Right atrium auricular region (tissue), 2 donors: ENCODE results near the gene CACNB4. TPM values are rescaled to one million over a fixed set of nuclear protein-coding genes. Genes with fewer than 3 reads are reported as not detected.

ENCODE experiments used
- DNase-seq: peaks from one replicate; pipeline ENCODE4 v3.0.0-alpha.2; 2019; ENCODE audit warnings: low spot score
- H3K27ac ChIP-seq, 2 donors: fragments of 200-600 bp; sonication (generic); 1 replicate in 1 of 2; 2 replicates in 1 of 2; pipeline ENCODE4 v1.5.1; 2016 to 2019
- H3K27me3 ChIP-seq, 2 donors: fragments of 200-600 bp; sonication (generic); one replicate each; pipeline versions ENCODE4 v1.5.1 to v1.6.0; 2017 to 2019
- H3K36me3 ChIP-seq: fragments of 200-600 bp; sonication (generic); one replicate; pipeline ENCODE4 v1.5.1; 2016
- H3K4me1 ChIP-seq, 2 donors: fragments of 200-600 bp; sonication (generic); one replicate each; pipeline versions ENCODE4 v1.5.1 to v1.6.0; 2017 to 2019
- H3K4me3 ChIP-seq, 2 donors: fragments of 200-600 bp; sonication (generic); 1 replicate in 1 of 2; 2 replicates in 1 of 2; pipeline ENCODE4 v1.5.1; 2017 to 2019; ENCODE audit warnings: mild to moderate bottlenecking in 1 of 2, moderate library complexity in 1 of 2
- H3K9me3 ChIP-seq, 2 donors: fragments of 200-600 bp; sonication (generic); one replicate each; pipeline ENCODE4 v1.5.1; 2019
- CTCF ChIP-seq, 2 donors: fragments of 200-600 bp; sonication (generic); IDR thresholded peaks; one replicate each; pipeline ENCODE4 v1.5.1; 2019; ENCODE audit warnings: antibody characterized with exemption in 2 of 2
- total RNA-seq, 2 donors: library from RNA; depleted of rRNA; stranded (reverse); fragments of >200 nt; gene quantifications; one replicate each; pipeline ENCODE4 v1.1.0, GENCODE V29; 2016

Gene CACNB4
- total RNA-seq, 2 donors from 2014 or later: 0.37 to 0.90 TPM

GRCh38 chr2:151860613-151861146 lies 238.2 kb downstream of the CACNB4 start:
- no peaks in the 10 kb centered on the region for H3K9me3 ChIP-seq
- no peak overlapping the region for H3K27ac ChIP-seq
- no peaks in the 10 kb centered on the region for H3K27me3 ChIP-seq
- DNase-seq: no peak
- no peak for TF ChIP-seq CTCF (IDR thresholded peaks at IDR 0.05)
- H3K4me3 ChIP-seq: no peak overlapping the region
- H3K36me3 ChIP-seq: no peaks in the 10 kb centered on the region
- H3K4me1 ChIP-seq: no peaks in the 10 kb centered on the region

- Histone ChIP-seq H3K4me1 (no peaks in the 10 kb centered on the region), H3K9me3 (no peaks in the 10 kb centered on the region), H3K4me3 (no peak overlapping the region), H3K27ac (no peak overlapping the region), H3K36me3 (no peaks in the 10 kb centered on the region), H3K27me3 (no peaks in the 10 kb centered on the region)
- DNase-seq: no peak
- no peak for TF ChIP-seq CTCF (IDR thresholded peaks at IDR 0.05)
Measured at GRCh38 chr2:151860210-151860609, 238.6 kb downstream of the CACNB4 start.

GRCh38 chr2:151857650-151858049 lies 241.2 kb downstream of the CACNB4 start:
- no peak overlapping the region for H3K27ac ChIP-seq
- no peaks in the 10 kb centered on the region for H3K27me3 ChIP-seq
- no peak for DNase-seq
- H3K9me3 ChIP-seq: no peaks in the 10 kb centered on the region
- TF ChIP-seq CTCF (IDR thresholded peaks at IDR 0.05): no peak
- no peak overlapping the region for H3K4me3 ChIP-seq
- no peaks in the 10 kb centered on the region for H3K36me3 ChIP-seq
- H3K4me1 ChIP-seq: no peaks in the 10 kb centered on the region

GRCh38 chr2:151855111-151855510 lies 243.7 kb downstream of the CACNB4 start:
- no peak overlapping the region for H3K27ac ChIP-seq
- no peaks in the 10 kb centered on the region for H3K4me1 ChIP-seq
- no peaks in the 10 kb centered on the region for H3K27me3 ChIP-seq
- no peaks in the 10 kb centered on the region for H3K36me3 ChIP-seq
- no peaks in the 10 kb centered on the region for H3K9me3 ChIP-seq
- no peak for TF ChIP-seq CTCF (IDR thresholded peaks at IDR 0.05)
- no peak for DNase-seq
- H3K4me3 ChIP-seq: no peak overlapping the region

GRCh38 chr2:151853070-151853758 lies 245.6 kb downstream of the CACNB4 start:
- H3K4me1 ChIP-seq: no peaks in the 10 kb centered on the region
- H3K4me3 ChIP-seq: no peak overlapping the region
- no peak for TF ChIP-seq CTCF (IDR thresholded peaks at IDR 0.05)

More at GRCh38 chr2:151853070-151853758, 245.6 kb downstream of the CACNB4 start:
- no peaks in the 10 kb centered on the region for H3K27me3 ChIP-seq
- DNase-seq: no peak
- H3K36me3 ChIP-seq: no peaks in the 10 kb centered on the region
- H3K27ac ChIP-seq: no peak overlapping the region
- H3K9me3 ChIP-seq: no peaks in the 10 kb centered on the region
